Body of pancreas (tissue), 4 donors: ENCODE data around the gene AFF3.

Experiments used
- POLR2A ChIP-seq, 3 donors: fragments of 450-650 bp; IDR thresholded peaks; one replicate each; pipeline ENCODE4 v1.6.1; 2016; ENCODE audit warnings: antibody characterized with exemption in 3 of 3, mild to moderate bottlenecking in 2 of 3
- TF ChIP-seq, protein P1 (sequence below), 7 experiments: fragments of 450-650 bp in 4 of 7; fragments of 200-600 bp in 3 of 7; sonication (generic) in 3 of 7; IDR thresholded peaks; one replicate each; pipeline ENCODE4 v1.5.1; 2016 to 2019; ENCODE audit warnings: antibody characterized with exemption in 7 of 7

- no peak for TF ChIP-seq POLR2A (IDR thresholded peaks at IDR 0.05)
- TF ChIP-seq, protein P1, sequence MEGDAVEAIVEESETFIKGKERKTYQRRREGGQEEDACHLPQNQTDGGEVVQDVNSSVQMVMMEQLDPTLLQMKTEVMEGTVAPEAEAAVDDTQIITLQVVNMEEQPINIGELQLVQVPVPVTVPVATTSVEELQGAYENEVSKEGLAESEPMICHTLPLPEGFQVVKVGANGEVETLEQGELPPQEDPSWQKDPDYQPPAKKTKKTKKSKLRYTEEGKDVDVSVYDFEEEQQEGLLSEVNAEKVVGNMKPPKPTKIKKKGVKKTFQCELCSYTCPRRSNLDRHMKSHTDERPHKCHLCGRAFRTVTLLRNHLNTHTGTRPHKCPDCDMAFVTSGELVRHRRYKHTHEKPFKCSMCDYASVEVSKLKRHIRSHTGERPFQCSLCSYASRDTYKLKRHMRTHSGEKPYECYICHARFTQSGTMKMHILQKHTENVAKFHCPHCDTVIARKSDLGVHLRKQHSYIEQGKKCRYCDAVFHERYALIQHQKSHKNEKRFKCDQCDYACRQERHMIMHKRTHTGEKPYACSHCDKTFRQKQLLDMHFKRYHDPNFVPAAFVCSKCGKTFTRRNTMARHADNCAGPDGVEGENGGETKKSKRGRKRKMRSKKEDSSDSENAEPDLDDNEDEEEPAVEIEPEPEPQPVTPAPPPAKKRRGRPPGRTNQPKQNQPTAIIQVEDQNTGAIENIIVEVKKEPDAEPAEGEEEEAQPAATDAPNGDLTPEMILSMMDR (IDR thresholded peaks at IDR 0.05): no peak
Observed at GRCh38 chr2:99698896-99699295, 443.5 kb downstream of the AFF3 start.
